H1 (cell line): Measurements from ENCODE around the gene PSORS1C2. TPM values are rescaled to one million over a fixed set of nuclear protein-coding genes. Genes with fewer than 3 reads are reported as not detected.

Source experiments
- CTCF ChIA-PET: fragments of 300-600 bp; sonication (Branson Sonifier 250); formaldehyde crosslinking; loops from one replicate; lab custom pipeline; 2021; ENCODE audit not compliant: partially characterized antibody; lab: Charles Lee
- POLR2A ChIA-PET: fragments of 300-600 bp; sonication (Branson Sonifier 250); formaldehyde crosslinking; loops from one replicate; lab custom pipeline; 2021; ENCODE audit warnings: inconsistent platforms; ENCODE audit not compliant: partially characterized antibody; lab: Charles Lee
- DNase-seq, 2 experiments: peaks; one replicate each; pipeline versions ENCODE4 v3.0.0 to v3.0.0-alpha.2; 2010 to 2022; ENCODE audit warnings: low spot score in 2 of 2, low read depth in 1 of 2, mixed read lengths in 1 of 2
- FAIRE-seq: peaks from 2 replicates; lab custom pipeline; 2011; peaks lifted over from hg19 to GRCh38; lab: Jason Lieb, UNC
- H2AFZ ChIP-seq: 2 replicates; pipeline ENCODE4 v1.8.1; 2012; ENCODE audit warnings: low read length, inconsistent platforms
- H2AK5ac ChIP-seq: 2 replicates; pipeline ENCODE4 v1.6.1; 2013; ENCODE audit warnings: low read depth, low read length
- H2BK120ac ChIP-seq: replicated peaks from 2 replicates; pipeline ENCODE3; 2013; ENCODE audit warnings: low read depth, low read length, inconsistent platforms
- H2BK12ac ChIP-seq: 2 replicates; pipeline ENCODE4 v1.6.1; 2013; ENCODE audit warnings: low read depth, low read length
- H2BK15ac ChIP-seq: 2 replicates; pipeline ENCODE4 v1.6.1; 2013; ENCODE audit warnings: low read length
- H2BK20ac ChIP-seq: 2 replicates; pipeline ENCODE4 v1.6.1; 2013; ENCODE audit warnings: low read length
- H2BK5ac ChIP-seq: 2 replicates; pipeline ENCODE4 v1.6.1; 2013; ENCODE audit warnings: low read depth, low read length
- H3K14ac ChIP-seq: 2 replicates; pipeline ENCODE4 v1.6.1; 2013; ENCODE audit warnings: inconsistent platforms; ENCODE audit not compliant: insufficient read length
- H3K18ac ChIP-seq: 2 replicates; pipeline ENCODE4 v1.6.1; 2013; ENCODE audit warnings: low read length; ENCODE audit errors: extremely low read depth
- H3K23ac ChIP-seq: 2 replicates; pipeline ENCODE4 v1.6.1; 2013; ENCODE audit warnings: inconsistent platforms; ENCODE audit not compliant: insufficient read length
- H3K23me2 ChIP-seq: 2 replicates; pipeline ENCODE4 v1.6.1; 2013; ENCODE audit warnings: low read depth, low read length
- H3K27ac ChIP-seq: 2 replicates; pipeline ENCODE4 v1.6.1; 2011; ENCODE audit warnings: low read depth, low read length, inconsistent platforms
- H3K27me3 ChIP-seq, 4 experiments: replicated peaks in 1 of 4; 1 replicate in 1 of 4; 2 replicates in 3 of 4; pipeline versions ENCODE4 v1.6.1 to v1.8.1; 2011 to 2013; ENCODE audit warnings: low read length in 3 of 4, mild to moderate bottlenecking in 3 of 4, inconsistent platforms in 2 of 4, mixed read lengths in 2 of 4, moderate library complexity in 1 of 4; ENCODE audit not compliant: control insufficient read depth in 3 of 4, insufficient read depth in 3 of 4; ENCODE audit errors: extremely low read depth in 1 of 4
- H3K36me3 ChIP-seq, 4 experiments: 2 replicates each; pipeline versions ENCODE4 v1.6.1 to v1.8.1; 2011 to 2013; ENCODE audit warnings: mild to moderate bottlenecking in 4 of 4, low read length in 3 of 4, moderate library complexity in 2 of 4, control low read depth in 1 of 4, inconsistent platforms in 1 of 4; ENCODE audit not compliant: insufficient read depth in 4 of 4, control insufficient read depth in 2 of 4
- H3K4ac ChIP-seq: replicated peaks from 2 replicates; pipeline ENCODE3; 2013; ENCODE audit warnings: low read length, low read depth, mixed read lengths, inconsistent platforms; ENCODE audit not compliant: insufficient read length
- H3K4me1 ChIP-seq, 4 experiments: replicated peaks in 1 of 4; 1 replicate in 1 of 4; 2 replicates in 3 of 4; pipeline versions ENCODE4 v1.6.1 to v1.8.1; 2011 to 2013; ENCODE audit warnings: low read length in 3 of 4, inconsistent platforms in 2 of 4, mixed read lengths in 1 of 4; ENCODE audit not compliant: insufficient read depth in 4 of 4, control insufficient read depth in 3 of 4
- H3K4me2 ChIP-seq, 2 experiments: 2 replicates each; pipeline versions ENCODE4 v1.6.1 to v1.8.1; 2011 to 2013; ENCODE audit warnings: low read depth in 2 of 2, low read length in 2 of 2, control low read depth in 1 of 2, inconsistent platforms in 1 of 2, mild to moderate bottlenecking in 1 of 2; ENCODE audit not compliant: insufficient read depth in 1 of 2
- H3K4me3 ChIP-seq, 4 experiments: fragments of 200-600, 300-600 bp in 1 of 4; sonication (generic), shearing (Covaris generic), sonication (Bioruptor Twin) in 1 of 4; 2 replicates each; pipeline versions ENCODE4 v1.5.1 to v1.8.1; 2011 to 2016; ENCODE audit warnings: low read length in 4 of 4, low read depth in 3 of 4, control low read depth in 2 of 4, inconsistent platforms in 2 of 4, mild to moderate bottlenecking in 2 of 4, mixed read lengths in 1 of 4, moderate library complexity in 1 of 4; ENCODE audit not compliant: insufficient read depth in 2 of 4; ENCODE audit errors: extremely low read depth in 1 of 4
- H3K56ac ChIP-seq: replicated peaks from 2 replicates; pipeline ENCODE3; 2013; ENCODE audit warnings: low read depth, mild to moderate bottlenecking, mixed read lengths, low read length, inconsistent platforms; ENCODE audit not compliant: insufficient read length
- H3K79me1 ChIP-seq: 2 replicates; pipeline ENCODE4 v1.6.1; 2013; ENCODE audit warnings: low read depth, low read length, control low read depth
- H3K79me2 ChIP-seq, 2 experiments: 2 replicates each; pipeline versions ENCODE4 v1.6.1 to v1.8.1; 2012 to 2013; ENCODE audit warnings: low read length in 2 of 2, mild to moderate bottlenecking in 2 of 2, inconsistent platforms in 1 of 2; ENCODE audit not compliant: insufficient read depth in 2 of 2, control insufficient read depth in 1 of 2
- H3K9ac ChIP-seq, 4 experiments: replicated peaks in 1 of 4; 1 replicate in 1 of 4; 2 replicates in 3 of 4; pipeline versions ENCODE4 v1.6.1 to v1.8.1; 2011 to 2013; ENCODE audit warnings: low read depth in 3 of 4, low read length in 3 of 4, control low read depth in 2 of 4, mild to moderate bottlenecking in 2 of 4, moderate library complexity in 2 of 4, inconsistent platforms in 1 of 4; ENCODE audit errors: extremely low read depth in 1 of 4
- H3K9me3 ChIP-seq, 2 experiments: 2 replicates each; pipeline versions ENCODE4 v1.6.1 to v1.8.1; 2012 to 2013; ENCODE audit warnings: mild to moderate bottlenecking in 2 of 2, moderate library complexity in 2 of 2, control low read depth in 1 of 2, inconsistent platforms in 1 of 2, low read depth in 1 of 2, low read length in 1 of 2, mixed read lengths in 1 of 2; ENCODE audit not compliant: insufficient read depth in 2 of 2
- H4K20me1 ChIP-seq, 2 experiments: replicated peaks in 1 of 2; 2 replicates each; pipeline versions ENCODE3 to v1.8.1; 2011 to 2013; ENCODE audit warnings: inconsistent platforms in 2 of 2, low read length in 2 of 2, mild to moderate bottlenecking in 1 of 2; ENCODE audit not compliant: insufficient read depth in 2 of 2, control insufficient read depth in 1 of 2
- H4K5ac ChIP-seq: 2 replicates; pipeline ENCODE4 v1.6.1; 2013; ENCODE audit warnings: low read length, low read depth, mixed read lengths, inconsistent platforms; ENCODE audit not compliant: insufficient read length
- H4K8ac ChIP-seq: 2 replicates; pipeline ENCODE4 v1.8.0; 2013; ENCODE audit warnings: mild to moderate bottlenecking, moderate library complexity, low read length, inconsistent platforms; ENCODE audit not compliant: insufficient read depth; ENCODE audit errors: extremely low read depth
- H4K91ac ChIP-seq: replicated peaks from 2 replicates; pipeline ENCODE3; 2013; ENCODE audit warnings: low read length, mixed read lengths, inconsistent platforms; ENCODE audit not compliant: insufficient read length
- POU5F1 ChIP-seq: IDR thresholded peaks from 2 replicates; pipeline ENCODE4 v1.6.1; 2011; ENCODE audit warnings: low read depth, mild to moderate bottlenecking, low read length, moderate library complexity
- WGBS, 2 experiments: shearing (Covaris generic) in 1 of 2; methylation state at CpG; one replicate each; pipeline versions ENCODE4 v1.1.6 to v1.1.7; 2013 to 2015; ENCODE audit warnings: low lambda C conversion rate in 2 of 2, mixed read lengths in 2 of 2, inconsistent platforms in 1 of 2, low coverage in 1 of 2, missing lambda C conversion rate in 1 of 2; ENCODE audit not compliant: insufficient replicate concordance in 2 of 2, insufficient coverage in 1 of 2, insufficient read length in 1 of 2; ENCODE audit errors: extremely low coverage in 1 of 2, missing lambda C conversion rate in 1 of 2; 5-methylcytosine and 5-hydroxymethylcytosine counted together
- polyA plus RNA-seq, 7 experiments: library from polyadenylated mRNA; depleted of rRNA in 3 of 7; stranded (reverse) in 5 of 7; unstranded in 2 of 7; fragments of >200 nt in 5 of 7; fragments of 200-250 nt in 2 of 7; gene quantifications; 1 replicate in 5 of 7; 2 replicates in 1 of 7; 4 replicates in 1 of 7; pipeline versions ENCODE4 v1.2.1 to v1.2.3, GENCODE V29; 2011 to 2013; ENCODE audit warnings: missing spikeins in 2 of 7, mixed read lengths in 2 of 7
- total RNA-seq: library from RNA; stranded (reverse); fragmentation: NEBNext Ultra II Directional; extraction: Animal tissue kit (Norgen Biotek cat#: 25700); gene quantifications from 2 replicates; pipeline ENCODE4 v1.2.1, GENCODE V29; 2021

The PSORS1C2 gene
- total and polyA plus RNA-seq, 2 of the 8 experiments (the other 6 are each of a cell fraction or from before 2014, with no cell fraction given) = 0.11 TPM; not detected in 1

DNA sequence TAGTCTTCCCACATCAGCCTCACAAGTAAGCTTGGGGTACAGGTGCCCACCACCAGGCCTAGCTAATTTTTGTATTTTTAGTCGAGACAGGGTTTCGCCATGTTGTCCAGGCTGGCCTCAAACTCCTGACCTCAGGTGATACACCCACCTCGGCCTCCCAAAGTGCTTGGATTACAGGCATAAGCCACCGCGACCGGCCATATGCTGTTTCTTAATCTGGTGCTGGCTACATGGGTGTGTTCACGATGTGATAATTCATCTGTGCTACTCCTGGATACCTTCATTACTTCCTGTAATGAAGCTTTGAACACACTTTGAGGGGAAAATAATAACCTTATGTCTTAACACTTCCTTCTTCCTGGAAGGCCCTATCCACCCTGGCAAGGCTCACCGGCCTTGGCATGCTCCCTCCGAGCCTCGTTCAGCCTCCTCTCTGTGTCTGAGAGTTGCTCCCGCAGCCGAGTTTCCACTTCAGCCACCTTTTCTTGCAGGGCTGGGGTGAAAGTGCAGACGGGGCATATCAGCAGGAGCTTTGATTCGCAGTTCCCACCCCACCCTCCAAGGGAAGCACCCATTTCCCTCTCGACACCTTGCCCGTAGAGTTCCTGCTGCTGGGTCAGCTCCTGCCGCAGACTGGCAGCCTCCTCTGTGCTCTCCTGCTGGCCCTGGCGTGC, 5.6 kb upstream of the PSORS1C2 start:
- POLR2A ChIA-PET = interaction anchor here (0.6 to 68.5 kb wide), 3 partner anchors 3 to 444 kb away, joined by 4 to 2251 read pairs (median 2251); partner anchors contain the start of genes CCHCR1, CDSN, POU5F1 and PSORS1C1
- Histone ChIP-seq H3K56ac (no peak overlapping the region), H2BK15ac (no peak overlapping the region), H3K79me1 (no peaks in the 10 kb centered on the region), H3K27ac (no peak overlapping the region), H2BK120ac (no peak overlapping the region), H4K91ac (no peak overlapping the region), H3K23me2 (no peaks in the 10 kb centered on the region; the same call in 1 of the 2 replicates), H2AFZ (no peak overlapping the region), H3K9me3 (no peaks in the 10 kb centered on the region), H4K8ac (no peak overlapping the region), H3K14ac (no peak overlapping the region), H3K9ac (no peak overlapping the region), H2BK12ac (no peak overlapping the region), H3K18ac (no peak overlapping the region), H4K5ac (no peak overlapping the region), H3K36me3 (peaks cover 2 to 30% (median 6%) of the 10 kb centered on the region in 4 experiments; a peak in 5 of 8 replicates), H3K4me3 (no peak overlapping the region), H4K20me1 (peaks cover 0 to 1% of the 10 kb centered on the region in 2 experiments), H2BK5ac (no peak overlapping the region), H3K27me3 (no peaks in the 10 kb centered on the region), H3K23ac (no peak overlapping the region), H3K4me1 (peaks cover 0 to 12% (median 6%) of the 10 kb centered on the region in 4 experiments; a peak in 5 of 7 replicates), H2BK20ac (no peak overlapping the region), H3K4ac (no peak overlapping the region), H3K79me2 (no peaks in the 10 kb centered on the region), H3K4me2 (no peak overlapping the region), H2AK5ac (no peak overlapping the region)
- 93% methylated on average over 18 of the region's 18 CpGs; no CpG with 5 or more reads in 1 of the 2 experiments for WGBS, 2 experiments
- TF ChIP-seq POU5F1 = no peak
- DNase-seq (no peak), FAIRE-seq (no peak)
- CTCF ChIA-PET = interaction anchor here (0.6 to 16.4 kb wide), 5 partner anchors 11 to 53 kb away, joined by 3 to 170 read pairs (median 4); no protein-coding TSS in a partner anchor
